K562 (cell line): ENCODE measurements around the gene TSPAN16. TPM values are rescaled to one million over a fixed set of nuclear protein-coding genes. Genes with fewer than 3 reads are reported as not detected.

Experiments
- AFF4 ChIP-seq: sonication (generic); formaldehyde crosslinking; IDR thresholded peaks from 2 replicates; pipeline ENCODE4 v1.8.0; 2023; ENCODE audit warnings: mild to moderate bottlenecking, missing genetic modification reagents
- DEAF1 ChIP-seq: fragments of 450-650 bp; formaldehyde crosslinking; IDR thresholded peaks from 2 replicates; pipeline ENCODE4 v1.4.0; 2020; ENCODE audit warnings: mild to moderate bottlenecking, moderate library complexity
- DPF2 ChIP-seq: fragments of 450-650 bp; IDR thresholded peaks from 2 replicates; pipeline ENCODE4 v1.6.1; 2016
- HDAC1 ChIP-seq, 2 experiments: fragments of 450-650 bp; IDR thresholded peaks; 2 replicates each; pipeline ENCODE4 v1.6.1; 2016 to 2017; ENCODE audit warnings: inconsistent platforms in 1 of 2, mild to moderate bottlenecking in 1 of 2, moderate library complexity in 1 of 2
- ID3 ChIP-seq, 2 experiments: fragments of 250-450 bp in 1 of 2; fragments of 450-650 bp in 1 of 2; sonication (Bioruptor Pico) in 1 of 2; IDR thresholded peaks; 2 replicates each; pipeline versions ENCODE4 v1.6.1 to v1.8.0; 2016 to 2021; ENCODE audit warnings: mild to moderate bottlenecking in 2 of 2, moderate library complexity in 2 of 2, missing compliant biosample characterization in 1 of 2, missing genetic modification characterization in 1 of 2
- PCBP2 ChIP-seq: fragments of 200-400 bp; formaldehyde crosslinking; IDR thresholded peaks from 2 replicates; pipeline ENCODE4 v1.6.1; 2018; ENCODE audit warnings: low read length, low read depth, mild to moderate bottlenecking, moderate library complexity; ENCODE audit not compliant: poor library complexity, severe bottlenecking
- RCOR1 ChIP-seq, 2 experiments: IDR thresholded peaks; 2 replicates each; pipeline ENCODE4 v1.6.1; 2012; ENCODE audit warnings: low read depth in 2 of 2, low read length in 2 of 2, borderline replicate concordance in 1 of 2, improper control_type of control experiment in 1 of 2
- RFX5 ChIP-seq: IDR thresholded peaks from 2 replicates; pipeline ENCODE4 v1.6.1; 2011; ENCODE audit warnings: low read depth, mild to moderate bottlenecking, improper control_type of control experiment, low read length
- RREB1 ChIP-seq: fragments of 250-450 bp; sonication (Bioruptor Pico); IDR thresholded peaks from 2 replicates; pipeline ENCODE4 v1.4.0; 2020
- THAP12 ChIP-seq: fragments of 250-450 bp; sonication (Bioruptor Pico); IDR thresholded peaks from 2 replicates; pipeline ENCODE4 v1.9.0; 2021; ENCODE audit warnings: mild to moderate bottlenecking, inconsistent platforms
- ZNF311 ChIP-seq: fragments of 250-450 bp; sonication (Bioruptor Pico); IDR thresholded peaks from 2 replicates; pipeline ENCODE4 v1.4.0; 2020; ENCODE audit warnings: mild to moderate bottlenecking, moderate library complexity
- ZNF408 ChIP-seq: fragments of 250-450 bp; sonication (Bioruptor Pico); IDR thresholded peaks from 2 replicates; pipeline ENCODE4 v1.4.0; 2020; ENCODE audit warnings: low read depth, mild to moderate bottlenecking, moderate library complexity
- polyA plus RNA-seq, 8 experiments: library from polyadenylated mRNA; depleted of rRNA in 4 of 8; stranded (reverse) in 5 of 8; unstranded in 3 of 8; fragments of >200 nt; fragmentation: Nextera tagmentation in 2 of 8; fragmentation: Illumina TruSeq in 1 of 8; extraction: Ambion mirVana in 2 of 8; extraction: Trizol in 1 of 8; gene quantifications; 2 replicates each; pipeline versions ENCODE4 v1.2.1 to v1.2.3, GENCODE V29; 2011 to 2014; ENCODE audit warnings: inconsistent platforms in 1 of 8, missing spikeins in 1 of 8
- total RNA-seq, 7 experiments: library from RNA; depleted of rRNA in 6 of 7; stranded (reverse); fragments of >200 nt in 6 of 7; fragmentation: Illumina TruSeq in 2 of 7; extraction: Trizol in 2 of 7; gene quantifications; 2 replicates each; pipeline versions ENCODE4 v1.2.1 to v1.2.3, GENCODE V29; 2011 to 2021; ENCODE audit warnings: low replicate concordance in 1 of 7

TSPAN16 gene
- total and polyA plus RNA-seq, 9 of the 15 experiments (the other 6 are each of a cell fraction or from before 2014, with no cell fraction given): not detected

- no peak for TF ChIP-seq HDAC1 (IDR thresholded peaks at IDR 0.05)
- TF ChIP-seq PCBP2: no peak
- no peak for TF ChIP-seq RREB1
- peak; percentile 46; the same call in 1 of the 2 replicates for TF ChIP-seq DPF2
- no peak for TF ChIP-seq ZNF408 (CRISPR knock-in tag)
- TF ChIP-seq RFX5: no peak
- TF ChIP-seq THAP12 (CRISPR knock-in tag): no peak
- no peak for TF ChIP-seq ZNF311 (CRISPR knock-in tag)
- no peak for TF ChIP-seq ID3 (CRISPR knock-in tag; IDR thresholded peaks at IDR 0.05)
- no peak for TF ChIP-seq ID3 (tag; IDR thresholded peaks at IDR 0.05)
- no peak for TF ChIP-seq AFF4
- TF ChIP-seq RCOR1 (IDR thresholded peaks at IDR 0.05; ENCODE audit: borderline replicate concordance in 1 of 2, low read depth in 2 of 2, low read length in 2 of 2): peak in 1 of 2 experiments; percentile 54; a peak in 2 of 4 replicates
- no peak for TF ChIP-seq DEAF1
These were observed 28.2 kb downstream of the TSPAN16 start (continued) for GRCh38 chr19:11324079-11324661.
